NCI-H2227 treated with DMSO at 0.1 percent for 48 hours (cell line): ENCODE data around the gene SDK2.

ENCODE experiments used
- DNase-seq: peaks from one replicate; lab custom pipeline; 2025; lab: John Stamatoyannopoulos, UW

Gene SDK2

GRCh38 chr17:73506470-73507435 lies 137.5 kb downstream of the SDK2 start:
- no peak for DNase-seq

DNA sequence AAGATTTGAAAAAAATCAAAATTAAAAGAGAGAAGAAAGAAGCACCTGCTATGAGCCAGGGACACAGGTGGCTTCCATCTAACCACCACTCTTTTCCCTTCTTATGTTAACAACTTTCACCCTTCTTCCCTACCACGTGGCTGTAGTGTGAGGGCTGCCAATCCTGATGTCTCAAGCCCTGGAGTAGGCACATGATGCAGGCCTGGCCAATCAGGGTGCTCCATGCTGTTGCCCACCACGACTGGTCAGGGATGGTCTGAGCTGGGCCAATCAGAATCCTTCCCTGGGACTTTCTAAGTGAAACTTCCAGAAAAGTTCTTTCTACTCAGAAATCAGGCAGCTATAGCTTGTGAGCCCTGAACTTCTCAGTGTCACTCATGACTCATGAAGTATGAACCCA lies 140.7 kb downstream of the SDK2 start:
- DNase-seq: no peak

DNA sequence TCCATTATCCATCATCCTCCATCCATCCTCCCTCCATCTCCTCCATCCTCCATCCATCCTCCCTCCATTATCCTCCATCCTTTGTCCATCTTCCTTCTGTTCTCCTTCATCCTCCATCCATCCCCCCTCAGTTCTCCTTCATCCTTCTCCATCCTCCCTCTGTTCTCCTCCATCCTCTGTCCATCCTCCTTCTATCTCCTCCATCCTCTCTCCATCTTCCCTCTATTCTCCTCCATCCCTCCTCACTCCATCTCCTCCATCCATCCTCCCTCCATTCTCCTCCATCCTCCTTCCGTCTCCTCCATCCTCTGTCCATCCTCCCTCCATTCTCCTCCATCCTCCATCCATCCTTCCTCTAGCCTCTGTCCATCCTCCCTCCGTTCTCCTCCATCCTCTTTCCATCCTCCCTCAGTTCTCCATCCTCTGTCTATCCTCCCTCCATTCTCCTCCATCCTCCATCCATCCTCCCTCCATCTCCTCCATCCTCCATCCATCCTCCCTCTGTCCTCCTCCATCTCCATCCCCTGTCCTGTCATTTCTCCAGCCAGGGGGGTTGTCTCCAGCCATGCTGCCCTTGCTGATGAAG lies 143.7 kb downstream of the SDK2 start:
- no peak for DNase-seq

DNA sequence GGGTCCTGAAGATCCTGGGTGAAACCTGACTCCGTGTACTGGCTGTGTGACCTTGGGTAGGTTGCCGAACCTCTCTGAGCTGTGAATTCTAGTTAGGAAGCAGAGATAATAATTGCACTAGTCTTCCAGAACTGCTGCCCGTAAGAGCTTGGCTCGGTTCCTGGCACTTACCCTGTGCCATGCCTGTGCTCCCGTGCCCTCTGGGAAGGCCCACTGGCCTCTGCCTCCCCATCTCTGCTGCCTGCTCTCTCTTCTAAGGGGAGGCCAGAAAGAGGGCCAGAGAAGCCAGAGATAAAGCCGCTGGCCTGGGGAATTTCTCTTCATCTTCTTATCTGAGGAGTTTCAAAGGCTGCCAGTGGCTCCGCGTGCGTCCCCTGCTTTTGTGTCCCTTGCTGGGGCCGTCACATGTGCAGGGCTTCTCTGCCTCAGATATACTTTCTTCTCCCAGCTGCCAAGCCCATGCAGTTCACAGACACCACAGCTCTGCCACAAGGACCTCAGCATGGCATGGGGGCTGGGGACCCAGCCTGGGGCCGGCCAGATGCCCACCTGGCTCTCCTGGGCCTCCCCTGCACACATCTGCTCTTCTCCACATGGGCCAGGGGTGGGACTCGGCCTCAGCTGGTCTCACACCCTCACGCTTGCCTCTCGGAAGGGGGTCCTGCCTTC lies 145.2 kb downstream of the SDK2 start:
- no peak for DNase-seq

DNA sequence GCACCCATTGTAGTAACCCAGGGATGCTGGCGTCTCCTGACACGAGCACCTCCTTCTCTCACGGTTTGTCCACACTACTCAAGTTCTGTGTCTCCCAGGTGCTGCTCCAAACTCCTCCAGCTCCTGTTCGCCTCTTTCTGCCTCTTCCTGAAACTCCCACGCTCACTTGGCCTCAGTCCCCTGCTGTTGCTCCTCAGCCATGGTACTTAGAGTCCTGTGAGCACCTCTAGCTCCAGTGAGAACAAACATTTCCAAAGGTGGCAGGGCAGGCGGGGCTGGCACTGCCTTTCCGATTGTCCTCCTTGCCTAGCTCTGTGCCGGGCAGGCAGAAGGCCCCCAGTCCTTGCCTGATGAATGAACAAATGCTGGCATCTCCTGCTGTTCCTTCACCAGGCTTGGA lies 146.1 kb downstream of the SDK2 start:
- no peak for DNase-seq

DNA sequence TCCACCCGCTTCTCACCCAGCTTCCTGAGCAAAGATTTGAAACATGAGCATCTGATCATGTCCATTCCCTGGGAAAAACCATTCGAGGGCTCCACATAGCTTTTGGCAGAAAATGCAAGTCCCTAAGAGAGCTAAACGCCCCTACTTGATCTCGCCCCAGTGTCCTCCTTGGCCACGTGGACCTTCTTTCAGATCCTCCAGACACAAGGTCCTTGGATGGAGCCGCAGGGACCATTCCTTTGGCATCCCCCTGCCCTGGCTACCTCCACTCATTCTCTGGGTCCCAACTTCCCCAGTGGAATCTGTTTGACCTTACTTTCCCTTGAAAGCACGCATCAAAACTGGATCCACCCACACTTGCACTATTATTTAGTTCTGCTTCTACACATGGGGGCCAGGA lies 146.5 kb downstream of the SDK2 start:
- no peak for DNase-seq

DNA sequence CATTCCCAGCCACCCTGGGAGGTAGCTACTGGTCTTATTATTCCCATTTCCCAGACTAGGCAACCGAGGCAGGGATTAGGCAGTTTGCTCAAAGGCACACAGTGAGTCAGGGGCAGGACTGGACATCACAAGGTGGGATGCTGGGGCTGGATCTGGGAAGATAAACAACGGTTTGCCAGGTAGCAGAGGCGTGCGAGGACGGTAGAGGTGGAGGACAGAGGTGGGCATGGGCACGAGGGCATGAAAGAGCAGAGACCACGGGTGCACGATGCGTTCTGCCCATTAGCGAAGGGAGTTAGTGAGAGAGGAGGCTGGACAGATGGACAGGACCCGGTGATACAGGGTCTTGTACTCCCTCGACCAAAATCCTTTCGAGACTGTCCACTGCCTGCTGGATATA lies 148.0 kb downstream of the SDK2 start:
- no peak for DNase-seq

GRCh38 chr17:73495641-73496040 lies 148.6 kb downstream of the SDK2 start:
- DNase-seq: no peak

DNA sequence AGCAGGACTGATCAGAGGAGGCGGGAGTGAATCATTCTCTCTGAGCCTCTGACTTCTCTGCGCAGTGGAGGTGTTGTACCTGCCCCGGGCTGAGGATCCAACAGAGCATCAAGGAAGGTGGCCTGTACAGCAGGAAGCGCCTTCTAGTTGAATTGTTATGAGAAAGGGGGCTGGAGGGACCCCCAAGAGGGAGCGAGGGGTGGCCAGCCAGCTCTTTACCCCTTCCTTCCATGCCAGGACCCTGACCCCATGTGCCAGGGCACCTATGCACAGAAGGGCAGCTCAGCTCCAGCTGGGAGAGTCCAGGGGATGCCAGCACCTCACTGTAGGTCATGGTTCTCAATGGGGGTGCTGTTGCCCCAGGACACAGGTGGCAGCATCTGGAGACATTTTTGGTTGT lies 149.3 kb downstream of the SDK2 start:
- no peak for DNase-seq

DNA sequence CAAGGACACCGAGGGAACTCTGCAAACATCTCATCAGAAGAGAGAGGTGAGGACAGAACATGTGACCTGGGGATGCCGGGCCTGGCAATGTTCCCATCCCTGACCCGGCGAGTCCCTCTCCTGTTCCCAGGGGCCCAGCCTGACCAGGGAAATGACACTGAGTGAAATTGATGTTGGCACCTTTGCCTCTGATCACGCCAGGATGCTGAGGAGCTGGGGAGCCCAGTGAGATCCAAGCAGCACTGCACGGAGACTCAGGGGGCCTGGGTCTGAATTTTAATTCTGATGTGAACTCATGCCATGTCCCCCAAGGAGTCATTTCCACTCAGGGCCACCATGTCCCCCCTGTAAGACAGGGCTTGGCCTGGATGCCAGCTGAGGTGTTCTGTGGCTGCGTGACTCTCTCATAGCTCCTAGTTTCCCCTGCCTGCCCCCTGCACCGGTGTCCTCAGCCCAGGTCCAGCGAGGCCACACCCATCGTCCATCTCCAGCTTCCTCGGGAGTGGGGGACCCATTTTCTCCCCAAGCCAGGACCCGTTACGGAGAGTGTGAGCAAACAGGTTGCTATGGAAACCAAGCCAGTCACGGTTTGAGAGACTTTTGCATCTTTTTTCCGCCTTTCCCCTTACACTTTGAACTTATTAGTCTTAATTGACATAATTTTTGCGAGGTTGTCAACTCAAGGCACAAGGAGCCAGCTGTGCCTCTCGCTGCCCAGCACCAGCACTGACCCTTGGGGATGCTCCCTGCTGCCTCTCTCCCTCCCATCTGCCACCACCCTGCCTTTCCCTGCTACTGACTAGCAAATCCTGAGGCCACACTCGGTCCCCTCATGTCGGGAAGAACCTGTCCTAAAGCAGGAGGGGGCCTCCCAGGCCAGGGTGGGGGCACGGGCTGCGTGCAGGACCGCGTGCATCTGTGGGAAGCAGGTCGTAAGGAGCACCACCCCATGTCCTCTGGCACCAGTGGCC lies 150.0 kb downstream of the SDK2 start:
- DNase-seq: no peak

DNA sequence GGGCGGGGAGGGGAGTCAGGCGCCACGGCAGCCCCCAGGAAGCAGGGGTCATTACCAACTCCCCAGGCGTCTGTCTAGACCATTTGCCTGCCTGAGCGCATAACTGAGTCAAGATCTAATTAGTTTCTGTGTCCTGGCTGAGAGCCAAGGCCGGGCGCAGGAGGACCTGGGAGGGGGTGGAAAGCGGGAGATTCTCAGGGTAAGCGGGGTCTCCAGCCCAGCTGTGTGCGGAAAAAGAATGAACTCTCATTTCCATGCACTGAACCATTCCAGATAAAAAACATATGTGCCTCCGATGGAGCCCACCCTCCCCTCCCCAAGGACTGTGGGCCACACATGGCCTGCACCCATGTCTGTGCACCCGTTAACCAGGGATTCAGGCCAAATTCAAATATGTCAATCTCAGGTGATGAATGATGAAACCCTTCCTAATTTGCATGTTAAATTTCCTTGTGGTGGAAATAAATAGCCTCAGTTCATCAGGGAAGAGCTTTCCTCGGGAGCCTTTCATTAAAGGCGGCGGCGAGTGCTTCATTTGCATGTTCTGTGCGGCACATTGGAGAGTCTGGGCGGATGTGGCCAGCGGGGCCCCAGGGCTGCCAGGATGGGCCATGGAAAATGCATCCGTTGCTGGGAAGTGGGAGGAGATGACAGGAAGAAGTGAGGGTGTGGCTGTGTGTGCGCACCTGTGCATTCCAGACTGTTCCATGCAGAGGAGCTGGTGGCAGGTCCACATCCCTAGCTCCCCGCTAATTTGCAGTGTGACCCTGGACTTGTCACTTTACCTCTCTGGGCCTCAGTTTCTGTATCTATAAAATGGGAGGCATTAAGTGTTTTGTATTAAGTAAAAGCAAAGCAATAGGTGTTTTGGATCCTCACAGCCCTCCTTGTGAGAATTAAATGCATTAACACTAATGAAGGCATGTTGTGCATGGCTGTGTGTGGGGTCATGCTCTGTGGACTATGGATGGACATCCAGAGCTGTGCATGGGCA lies 151.1 kb downstream of the SDK2 start:
- peak; percentile 20 for DNase-seq

DNA sequence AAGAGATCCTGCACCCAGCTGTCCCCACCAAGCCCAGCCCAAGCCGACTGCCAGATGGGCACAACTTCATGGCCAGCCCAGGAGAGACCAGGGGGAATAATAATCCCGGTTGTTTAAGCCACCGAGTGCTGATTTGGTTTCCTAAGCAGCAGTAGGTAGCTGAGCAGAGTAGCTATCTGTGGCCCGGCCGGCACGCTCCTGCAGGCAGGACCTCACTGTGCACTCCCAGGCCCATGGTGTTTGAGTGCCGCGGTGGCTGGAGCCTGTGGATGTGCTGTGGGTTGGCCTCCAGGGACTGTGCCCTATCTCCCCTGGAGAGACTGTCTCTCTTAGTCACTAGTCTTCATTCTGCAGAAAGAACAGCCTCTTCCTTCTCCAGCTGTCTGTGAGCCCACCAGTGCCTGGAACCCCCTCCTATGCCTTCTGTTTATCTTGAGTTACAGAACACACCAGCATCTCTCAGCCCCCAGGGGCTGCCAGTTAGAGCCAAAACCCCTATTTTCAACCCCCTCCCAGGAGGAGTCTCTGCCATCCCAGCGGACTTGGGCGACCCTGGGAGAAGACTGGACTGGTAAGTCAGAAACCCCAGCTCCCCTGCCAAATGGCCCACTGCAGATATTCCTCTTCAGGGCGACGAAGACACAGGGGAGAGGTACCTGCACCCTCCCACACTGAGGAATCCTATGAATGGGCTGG lies 152.0 kb downstream of the SDK2 start:
- no peak for DNase-seq

DNA sequence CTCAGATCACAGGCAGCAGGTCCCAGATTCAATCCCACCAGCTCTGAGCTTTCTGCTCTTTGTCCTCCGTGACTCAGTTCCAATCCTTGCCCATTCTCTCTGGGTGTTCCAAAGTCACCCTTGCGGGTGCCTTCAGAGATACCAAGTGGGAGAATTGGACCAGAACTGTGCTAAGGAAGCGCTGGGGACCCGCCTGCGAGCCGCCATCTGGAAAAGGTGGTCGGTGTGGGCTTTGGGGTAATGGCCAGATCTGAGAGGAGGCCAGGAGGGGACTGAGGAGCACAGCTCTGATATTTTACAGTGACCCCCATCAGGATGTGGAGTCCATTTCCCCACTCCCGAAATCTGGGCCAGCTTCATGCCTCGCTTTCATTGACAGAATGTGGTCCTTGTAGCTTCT lies 152.6 kb downstream of the SDK2 start:
- no peak for DNase-seq

GRCh38 chr17:73490851-73491250 lies 153.4 kb downstream of the SDK2 start:
- no peak for DNase-seq

- DNase-seq: no peak
Observed at GRCh38 chr17:73489991-73490390, 154.3 kb downstream of the SDK2 start.

DNA sequence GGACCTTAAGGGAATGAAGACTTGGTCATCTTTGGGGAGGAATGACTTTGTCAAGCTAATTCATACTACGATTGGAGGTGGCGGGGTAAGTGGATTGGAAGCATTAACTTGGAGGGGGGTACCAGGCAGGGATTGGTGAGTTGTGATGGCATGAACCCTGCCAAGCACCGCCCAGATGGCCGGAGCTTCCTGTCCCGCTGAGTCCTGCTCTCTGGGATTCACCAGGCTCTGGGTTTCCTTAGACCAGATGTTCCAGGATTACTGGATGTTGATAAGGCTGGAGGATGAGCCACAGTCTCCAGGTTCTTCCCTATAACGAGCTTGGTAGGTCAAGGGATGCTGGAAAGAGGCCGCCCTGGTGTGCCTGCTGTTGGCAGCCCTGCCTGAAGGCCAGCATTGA lies 154.9 kb downstream of the SDK2 start:
- no peak for DNase-seq

GRCh38 chr17:73485130-73485529 lies 159.1 kb downstream of the SDK2 start:
- DNase-seq: no peak

GRCh38 chr17:73482894-73483293 lies 161.4 kb downstream of the SDK2 start:
- no peak for DNase-seq

GRCh38 chr17:73482251-73482716 lies 162.0 kb downstream of the SDK2 start:
- DNase-seq: no peak

GRCh38 chr17:73481676-73482075 lies 162.6 kb downstream of the SDK2 start:
- DNase-seq: no peak
